A204.1 (cell line): ENCODE results near the gene NOL4L.

Experiments
- FAIRE-seq: peaks from 2 replicates; lab custom pipeline; 2012; peaks lifted over from hg19 to GRCh38; lab: Jason Lieb, UNC

The NOL4L gene

GRCh38 chr20:32613192-32614053, 28.3 kb upstream of the NOL4L start:
- no peak for FAIRE-seq

- FAIRE-seq: no peak
Measured at GRCh38 chr20:32612351-32613191, 27.4 kb upstream of the NOL4L start.

DNA sequence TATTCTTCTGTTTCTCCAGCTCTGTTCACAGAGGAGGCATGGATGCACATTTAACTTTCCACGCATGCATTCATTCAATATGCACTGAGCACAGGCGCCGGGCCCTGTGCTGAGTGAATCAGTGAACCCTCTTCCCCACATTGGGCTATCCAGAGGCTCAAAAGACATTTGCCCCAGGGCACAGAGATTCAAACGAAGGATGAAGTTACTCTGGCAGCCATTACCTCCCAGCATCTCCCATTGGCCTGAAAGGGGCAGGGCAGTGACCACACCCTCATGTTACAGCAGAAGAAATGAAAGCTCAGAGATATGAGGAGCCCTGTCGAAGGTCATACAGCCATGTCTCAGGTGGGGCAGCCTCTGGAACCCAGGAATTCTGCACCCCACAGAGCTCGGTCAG, 26.7 kb upstream of the NOL4L start:
- no peak for FAIRE-seq

DNA sequence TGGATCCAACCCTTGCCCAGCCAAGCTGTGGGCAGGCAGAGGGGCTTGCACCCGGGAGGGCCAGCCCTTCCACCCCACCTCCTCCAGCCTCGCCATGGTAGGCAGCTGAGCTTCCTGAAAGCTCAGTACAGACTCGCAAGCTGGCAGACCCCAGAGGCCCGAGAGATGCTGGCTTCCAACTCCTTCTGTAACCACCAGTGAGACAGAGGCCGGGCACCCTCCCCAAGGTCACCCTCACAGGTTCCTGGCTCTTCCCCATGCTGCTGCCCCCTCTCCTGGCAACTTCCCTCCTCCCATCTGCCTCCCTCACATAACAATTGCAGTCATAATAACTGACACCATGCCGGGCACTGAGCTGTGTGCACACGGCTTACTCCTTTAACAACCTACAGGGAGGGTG, 26.2 kb upstream of the NOL4L start:
- no peak for FAIRE-seq

GRCh38 chr20:32610472-32611218, 25.5 kb upstream of the NOL4L start:
- FAIRE-seq: no peak

GRCh38 chr20:32609993-32610392, 24.9 kb upstream of the NOL4L start:
- no peak for FAIRE-seq

DNA sequence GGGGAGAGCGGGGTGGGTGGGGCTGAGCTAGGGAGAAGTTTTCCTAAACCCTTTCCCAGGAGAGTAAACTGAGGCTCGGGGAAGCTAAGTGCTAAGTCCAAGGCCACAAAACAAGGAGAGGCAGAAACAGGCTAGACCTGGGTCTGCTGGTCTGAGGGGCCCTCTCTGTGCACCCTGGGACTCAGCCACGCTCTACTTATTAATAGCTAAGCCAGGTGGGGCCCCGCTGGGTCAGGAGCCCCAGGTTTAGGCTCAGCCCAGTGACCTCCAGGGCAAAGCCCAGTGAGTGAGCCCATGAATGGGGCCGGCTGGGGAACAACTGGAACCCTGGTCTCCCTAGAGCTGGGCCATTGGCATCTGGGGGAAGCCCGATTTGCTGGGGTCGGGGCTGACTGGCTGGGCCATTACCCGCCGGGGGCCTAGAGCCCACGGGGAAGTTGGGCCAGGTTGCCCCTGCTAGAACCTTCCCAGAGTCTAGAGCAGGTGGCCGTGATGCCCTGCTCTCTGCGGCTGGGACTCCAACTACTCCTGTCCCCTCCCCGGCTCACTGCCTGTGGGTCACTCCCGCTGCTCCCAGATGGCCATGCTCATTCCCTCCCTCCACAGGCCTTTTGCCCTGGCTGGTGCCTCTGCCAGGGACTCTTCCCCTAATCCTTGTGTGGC, 24.1 kb upstream of the NOL4L start:
- FAIRE-seq: no peak

- FAIRE-seq: no peak
Measured at GRCh38 chr20:32608664-32609015, 23.5 kb upstream of the NOL4L start.

GRCh38 chr20:32607727-32608663, 22.9 kb upstream of the NOL4L start:
- no peak for FAIRE-seq

DNA sequence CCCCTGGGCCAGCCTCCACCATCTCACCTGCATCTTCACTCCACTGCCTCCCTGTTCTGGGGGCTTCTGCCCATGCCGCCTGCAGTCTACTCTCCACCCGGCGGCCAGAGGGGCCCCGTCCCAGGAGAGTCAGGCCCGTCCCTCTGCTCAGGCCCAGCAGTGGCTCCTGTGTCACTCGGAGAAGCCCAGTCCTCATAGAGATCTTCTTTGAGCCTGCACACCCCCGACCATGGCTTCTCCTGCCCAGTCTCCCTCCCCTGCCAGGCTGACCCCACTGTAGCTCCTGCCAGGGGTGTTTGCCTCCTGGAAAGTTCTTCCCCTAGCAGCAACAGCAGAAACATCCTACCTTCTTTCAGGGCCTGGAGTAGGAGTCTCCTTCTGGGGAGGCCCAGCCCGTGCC, 22.2 kb upstream of the NOL4L start:
- FAIRE-seq: no peak

DNA sequence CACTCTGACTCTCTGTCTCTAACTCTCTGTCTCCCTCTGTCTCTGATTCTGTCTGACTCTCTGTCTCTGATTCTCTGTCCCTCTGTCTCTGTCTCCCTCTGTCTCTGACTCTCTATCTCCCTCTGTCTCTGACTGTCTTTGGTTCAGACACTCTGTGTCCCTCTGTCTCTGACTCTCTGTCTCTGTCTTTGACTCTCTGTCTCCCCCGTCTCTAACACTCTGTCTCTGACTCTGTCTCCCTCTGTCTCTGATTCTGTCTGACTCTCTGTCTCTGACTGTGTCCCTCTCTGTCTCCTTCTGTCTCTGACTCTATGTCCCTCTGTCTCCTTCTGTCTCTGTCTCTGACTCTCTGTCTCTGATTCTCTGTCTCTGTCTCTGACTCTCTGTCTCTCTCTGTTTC, 21.7 kb upstream of the NOL4L start:
- FAIRE-seq: no peak

- no peak for FAIRE-seq
Measured at GRCh38 chr20:32606107-32606506, 21.0 kb upstream of the NOL4L start.

- no peak for FAIRE-seq
Measured at GRCh38 chr20:32605167-32605656, 20.1 kb upstream of the NOL4L start.

DNA sequence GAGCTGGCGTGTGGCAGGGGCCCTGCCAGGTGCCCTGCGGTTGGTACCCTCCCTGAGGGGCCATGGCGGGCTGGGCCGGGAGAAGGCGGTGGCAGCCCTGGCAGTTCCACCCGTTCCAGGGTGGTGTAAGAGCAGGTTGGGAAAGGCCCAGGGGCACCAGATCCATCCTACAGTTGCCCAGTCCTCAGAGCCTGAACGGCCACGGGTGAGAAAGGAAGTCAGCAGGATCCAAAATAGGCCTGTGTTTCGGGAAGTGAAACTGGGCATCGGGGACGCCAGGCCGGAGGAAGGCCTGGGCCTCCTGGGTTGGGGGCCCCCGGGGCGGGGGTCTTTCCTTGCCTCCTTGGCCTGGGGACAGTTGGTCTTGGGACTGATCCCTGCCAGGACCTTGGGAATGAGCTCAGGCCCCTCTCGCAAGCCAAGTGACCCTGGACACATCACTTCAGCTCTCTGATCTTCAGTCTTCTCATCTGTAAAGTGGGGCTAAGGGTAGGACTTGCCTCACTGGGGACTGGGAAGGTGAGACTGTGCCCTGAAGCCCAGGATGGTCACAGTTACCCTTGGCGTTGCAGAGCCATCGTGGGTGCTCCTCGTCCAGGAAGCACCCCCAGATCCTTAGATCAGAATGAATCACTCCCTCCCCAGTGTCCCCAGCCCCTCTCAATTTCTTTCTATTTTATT, 18.1 kb upstream of the NOL4L start:
- FAIRE-seq: no peak

GRCh38 chr20:32602273-32602672, 17.1 kb upstream of the NOL4L start:
- FAIRE-seq: no peak

- no peak for FAIRE-seq
Measured at GRCh38 chr20:32600681-32601237, 15.6 kb upstream of the NOL4L start.

DNA sequence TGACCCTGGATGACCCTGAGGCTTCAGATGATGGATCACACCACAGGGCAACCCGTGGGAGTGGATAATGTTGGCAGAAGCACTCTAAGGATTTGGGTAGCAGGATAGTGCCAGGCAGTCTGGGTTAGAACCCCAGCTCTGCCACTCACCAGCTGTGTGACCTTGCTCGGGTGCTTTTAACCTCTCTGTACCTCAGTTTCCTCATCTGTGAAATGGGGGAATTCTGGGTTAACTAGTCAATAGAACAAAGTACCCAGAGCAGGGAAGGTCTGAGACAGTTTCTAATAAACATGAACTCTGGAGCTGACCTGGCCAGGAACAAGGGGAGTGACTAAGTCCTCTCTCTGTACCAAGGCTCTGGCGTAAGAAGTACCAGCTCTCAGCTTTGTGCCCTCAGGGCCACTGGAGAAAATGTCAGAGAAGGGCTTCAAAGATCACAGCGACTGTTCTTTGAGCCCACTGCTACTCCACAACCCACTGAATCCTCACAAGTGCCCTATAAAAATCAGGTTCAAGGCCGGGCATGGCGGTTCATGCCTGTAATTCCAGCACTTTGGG, 14.7 kb upstream of the NOL4L start:
- no peak for FAIRE-seq

- no peak for FAIRE-seq
Measured at GRCh38 chr20:32598606-32599005, 13.5 kb upstream of the NOL4L start.

- FAIRE-seq: no peak
Measured at GRCh38 chr20:32597714-32598113, 12.6 kb upstream of the NOL4L start.
